HFFc6 (cell line): ENCODE results near the gene PLIN1. TPM values are rescaled to one million over a fixed set of nuclear protein-coding genes. Genes with fewer than 3 reads are reported as not detected.
A peak's percentile ranks its signal among the peaks of the same experiment; 100 is the strongest.

Source experiments
- DNase-seq: peaks from one replicate; pipeline ENCODE4 v3.0.0-alpha.2; 2018
- H3K27ac Mint-ChIP-seq: 2 replicates; pipeline ENCODE4 v1.8.0; 2020; ENCODE audit warnings: mild to moderate bottlenecking, mixed read lengths
- H3K27me3 Mint-ChIP-seq: 2 replicates; pipeline ENCODE4 v1.8.0; 2021; ENCODE audit warnings: mild to moderate bottlenecking, moderate library complexity, mixed read lengths; ENCODE audit not compliant: insufficient read depth
- H3K36me3 Mint-ChIP-seq: 2 replicates; pipeline ENCODE4 v1.8.0; 2021; ENCODE audit warnings: low read depth, mixed read lengths
- H3K4me1 Mint-ChIP-seq: 2 replicates; pipeline ENCODE4 v1.8.0; 2020; ENCODE audit warnings: low read depth, mixed read lengths
- H3K4me3 Mint-ChIP-seq: 2 replicates; pipeline ENCODE4 v1.8.0; 2020; ENCODE audit warnings: mild to moderate bottlenecking, moderate library complexity, mixed read lengths
- H3K9me3 Mint-ChIP-seq: 2 replicates; pipeline ENCODE4 v1.8.0; 2020; ENCODE audit warnings: mild to moderate bottlenecking, mixed read lengths
- total RNA-seq, 6 experiments: library from RNA; stranded (reverse); fragmentation: NEBNext Ultra II Directional; extraction: Animal tissue kit (Norgen Biotek cat#: 25700); gene quantifications; 2 replicates in 1 of 6; 3 replicates in 5 of 6; pipeline ENCODE4 v1.2.3, GENCODE V29; 2021
- TF ChIP-seq, protein P1 (sequence below): fragments of 200-600 bp; sonication (generic); IDR thresholded peaks from 2 replicates; pipeline ENCODE4 v1.5.0; 2021; ENCODE audit warnings: antibody characterized with exemption, mild to moderate bottlenecking

The PLIN1 gene
- total RNA-seq, 6 experiments from 2014 or later, result not detected

DNA sequence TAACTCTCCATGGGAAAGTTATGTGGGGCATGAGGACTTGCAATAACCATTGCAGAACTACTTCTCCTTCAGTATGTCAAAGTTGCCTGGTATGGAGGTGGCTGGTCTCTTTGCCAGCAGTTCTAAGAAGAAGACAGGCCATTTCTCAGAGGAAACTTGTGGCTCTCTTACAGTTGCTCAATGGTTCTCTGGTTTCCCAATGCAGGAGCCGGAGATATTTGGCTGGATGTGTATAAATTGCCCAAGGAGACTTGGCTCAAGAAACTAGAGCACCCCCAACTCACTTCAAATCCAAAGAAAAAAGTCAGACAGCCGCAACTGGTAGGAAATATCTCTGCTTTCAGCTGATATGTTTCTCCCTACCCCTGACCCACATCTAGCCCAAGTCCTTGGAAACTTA lies 35.6 kb upstream of the PLIN1 start:
- TF ChIP-seq, protein P1, sequence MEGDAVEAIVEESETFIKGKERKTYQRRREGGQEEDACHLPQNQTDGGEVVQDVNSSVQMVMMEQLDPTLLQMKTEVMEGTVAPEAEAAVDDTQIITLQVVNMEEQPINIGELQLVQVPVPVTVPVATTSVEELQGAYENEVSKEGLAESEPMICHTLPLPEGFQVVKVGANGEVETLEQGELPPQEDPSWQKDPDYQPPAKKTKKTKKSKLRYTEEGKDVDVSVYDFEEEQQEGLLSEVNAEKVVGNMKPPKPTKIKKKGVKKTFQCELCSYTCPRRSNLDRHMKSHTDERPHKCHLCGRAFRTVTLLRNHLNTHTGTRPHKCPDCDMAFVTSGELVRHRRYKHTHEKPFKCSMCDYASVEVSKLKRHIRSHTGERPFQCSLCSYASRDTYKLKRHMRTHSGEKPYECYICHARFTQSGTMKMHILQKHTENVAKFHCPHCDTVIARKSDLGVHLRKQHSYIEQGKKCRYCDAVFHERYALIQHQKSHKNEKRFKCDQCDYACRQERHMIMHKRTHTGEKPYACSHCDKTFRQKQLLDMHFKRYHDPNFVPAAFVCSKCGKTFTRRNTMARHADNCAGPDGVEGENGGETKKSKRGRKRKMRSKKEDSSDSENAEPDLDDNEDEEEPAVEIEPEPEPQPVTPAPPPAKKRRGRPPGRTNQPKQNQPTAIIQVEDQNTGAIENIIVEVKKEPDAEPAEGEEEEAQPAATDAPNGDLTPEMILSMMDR, result no peak
- H3K27me3 Mint-ChIP-seq, result peaks cover 28% of the 10 kb centered on the region
- H3K9me3 Mint-ChIP-seq, result peaks cover 5% of the 10 kb centered on the region
- DNase-seq, result no peak
- no peak overlapping the region for H3K4me3 Mint-ChIP-seq
- 0 out of 2 replicates have a peak, but pooled peaks cover 8% of the 10 kb centered on the region for H3K36me3 Mint-ChIP-seq
- no peaks in the 10 kb centered on the region for H3K4me1 Mint-ChIP-seq
- no peak overlapping the region for H3K27ac Mint-ChIP-seq

DNA sequence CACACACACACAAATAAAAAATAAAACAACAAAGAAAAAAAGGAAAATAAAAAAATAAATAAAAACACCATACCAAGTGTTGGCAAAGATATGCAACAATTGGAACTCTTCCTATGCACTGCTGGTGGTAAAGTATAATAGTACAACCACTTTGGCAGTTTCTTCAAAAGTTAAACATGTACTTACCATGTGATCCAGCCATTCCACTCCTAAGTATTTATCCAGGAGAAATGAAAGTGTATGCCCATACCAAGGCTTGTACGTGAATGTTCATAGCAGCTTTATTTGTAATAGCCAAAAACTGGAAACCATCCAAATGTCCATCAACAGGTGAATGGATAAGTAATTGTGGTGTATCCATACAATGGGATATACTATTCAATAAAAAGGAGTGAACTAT lies 28.4 kb upstream of the PLIN1 start:
- DNase-seq, result no peak
- Mint-ChIP-seq H3K27ac (no peak overlapping the region), H3K27me3 (peaks cover 37% of the 10 kb centered on the region), H3K9me3 (peaks cover 5% of the 10 kb centered on the region), H3K4me3 (no peak overlapping the region), H3K36me3 (0 out of 2 replicates have a peak, but pooled peaks cover 8% of the 10 kb centered on the region), H3K4me1 (no peaks in the 10 kb centered on the region)
- TF ChIP-seq, protein P1, result no peak

DNA sequence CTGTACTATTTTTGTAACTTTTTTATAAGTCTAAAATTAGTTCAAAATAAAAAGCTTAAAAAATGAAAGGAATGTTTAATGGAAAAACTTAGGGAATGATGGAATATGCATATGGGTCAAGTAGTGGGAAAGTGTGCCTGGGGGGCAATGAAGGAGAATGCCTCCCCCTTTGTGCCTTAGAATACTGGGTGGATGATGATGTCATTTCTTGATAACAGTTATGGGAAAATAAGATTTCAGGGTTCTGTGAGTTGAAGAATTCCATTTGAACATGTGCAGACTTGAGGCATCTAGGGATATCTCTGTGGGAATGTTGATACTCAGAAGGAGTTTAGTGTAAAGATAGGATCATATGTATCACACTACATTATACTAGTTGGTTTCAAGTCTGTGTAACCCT lies 25.2 kb upstream of the PLIN1 start:
- Mint-ChIP-seq H3K27ac (no peak overlapping the region), H3K9me3 (no peaks in the 10 kb centered on the region), H3K4me1 (no peaks in the 10 kb centered on the region), H3K27me3 (peaks cover 39% of the 10 kb centered on the region), H3K36me3 (no peaks in the 10 kb centered on the region), H3K4me3 (no peak overlapping the region)
- DNase-seq, result no peak
- TF ChIP-seq, protein P1, result no peak

DNA sequence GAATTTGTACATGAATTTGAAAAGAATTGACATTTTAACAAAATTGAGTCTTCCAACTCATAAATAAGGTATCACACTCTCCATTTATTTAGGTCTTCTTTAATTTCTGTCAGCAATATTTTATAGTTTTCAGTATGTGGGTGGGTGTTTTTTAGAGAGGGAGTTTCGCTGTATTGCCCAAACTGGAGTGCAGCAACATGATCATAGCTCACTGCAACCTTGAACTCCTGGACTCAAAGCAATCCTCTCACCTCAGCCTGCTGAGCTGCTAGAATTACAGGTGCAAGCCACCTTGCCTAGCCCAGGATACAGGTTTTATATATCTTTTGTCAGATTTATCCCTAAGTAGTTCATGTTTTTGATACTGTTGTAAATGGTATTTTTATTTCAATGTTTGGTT lies 16.0 kb upstream of the PLIN1 start:
- Mint-ChIP-seq H3K4me1 (peaks cover 7% of the 10 kb centered on the region; the same call in 1 of the 2 replicates), H3K27me3 (peaks cover 11% of the 10 kb centered on the region), H3K27ac (no peak overlapping the region), H3K4me3 (no peak overlapping the region), H3K9me3 (no peaks in the 10 kb centered on the region), H3K36me3 (no peaks in the 10 kb centered on the region)
- TF ChIP-seq, protein P1, result no peak
- no peak for DNase-seq

DNA sequence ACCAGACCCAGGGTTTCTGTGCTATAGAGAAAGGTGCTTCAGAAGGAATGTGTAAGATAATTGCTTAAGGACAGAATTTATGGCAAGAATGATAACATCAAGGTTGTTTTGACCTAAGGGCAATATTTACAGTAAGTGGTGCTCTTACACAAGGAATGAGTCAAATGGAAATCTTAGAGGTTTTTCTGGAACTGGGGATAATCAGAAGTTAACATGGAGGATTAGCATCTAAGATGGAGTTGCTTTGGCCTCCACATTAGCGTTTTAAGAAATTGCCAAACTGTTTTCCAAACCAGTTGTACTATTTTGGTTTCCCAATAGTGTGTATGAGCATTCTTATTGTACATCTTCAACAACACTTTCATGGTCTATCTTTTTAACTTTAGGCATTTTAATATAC lies 14.5 kb upstream of the PLIN1 start:
- no peak overlapping the region for H3K4me3 Mint-ChIP-seq
- TF ChIP-seq, protein P1, result no peak
- H3K27me3 Mint-ChIP-seq, result peaks cover 3% of the 10 kb centered on the region
- H3K4me1 Mint-ChIP-seq, result peaks cover 17% of the 10 kb centered on the region; the same call in 1 of the 2 replicates
- no peaks in the 10 kb centered on the region for H3K36me3 Mint-ChIP-seq
- H3K27ac Mint-ChIP-seq, result no peak overlapping the region
- DNase-seq, result peak; percentile 15
- H3K9me3 Mint-ChIP-seq, result no peaks in the 10 kb centered on the region

DNA sequence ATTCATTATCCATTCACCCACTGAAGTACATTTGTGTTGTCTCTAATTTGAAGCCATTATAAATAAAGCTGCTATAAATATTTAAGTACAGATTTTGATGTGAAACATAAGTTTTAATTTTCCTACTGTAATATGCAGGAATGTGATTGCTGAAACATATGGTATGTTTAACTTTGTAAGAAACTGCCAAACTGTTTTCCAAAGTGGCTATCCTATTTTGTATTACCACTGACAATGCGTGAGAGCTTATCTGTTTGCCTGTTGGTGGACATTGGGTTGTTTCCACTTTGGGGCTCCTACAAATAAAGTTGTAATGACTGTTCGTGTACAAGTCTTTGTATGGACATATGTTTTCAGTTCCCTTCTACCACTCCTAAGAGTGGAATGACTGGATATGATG lies 13.9 kb upstream of the PLIN1 start:
- Mint-ChIP-seq H3K9me3 (no peaks in the 10 kb centered on the region), H3K27ac (no peak overlapping the region), H3K36me3 (no peaks in the 10 kb centered on the region), H3K4me3 (no peak overlapping the region), H3K4me1 (peaks cover 17% of the 10 kb centered on the region; the same call in 1 of the 2 replicates), H3K27me3 (peaks cover 3% of the 10 kb centered on the region)
- no peak for DNase-seq
- TF ChIP-seq, protein P1, result no peak
